ENCODE data around the gene GDPD4. TPM values are rescaled to one million over a fixed set of nuclear protein-coding genes. Genes with fewer than 3 reads are reported as not detected.

Gene GDPD4
- total and polyA plus RNA-seq, 9 of the 15 experiments (the other 6 are each of a cell fraction or from before 2014, with no cell fraction given) = 0.40 TPM; not detected in 8

GRCh38 chr11:77181799-77182541 lies 119.5 kb downstream of the GDPD4 start (continued):
- no peak for TF ChIP-seq GMEB1 (CRISPR knock-in tag; IDR thresholded peaks at IDR 0.05)
- no peak for TF ChIP-seq RBM17 (IDR thresholded peaks at IDR 0.05; ENCODE audit: borderline replicate concordance, low read depth, low read length)

GRCh38 chr11:77181226-77181625 lies 120.3 kb downstream of the GDPD4 start:
- Histone ChIP-seq H3K9me1 (ENCODE audit: control insufficient read depth, insufficient read depth, low read length) (peaks cover 2% of the 10 kb centered on the region), H3K4me3 (no peak overlapping the region), H3K9ac (ENCODE audit: insufficient read depth in 1 of 2, low read depth in 2 of 2, low read length in 2 of 2) (no peak overlapping the region), H3K36me3 (ENCODE audit: control insufficient read depth, insufficient read depth, low read length) (no peaks in the 10 kb centered on the region), H3K27ac (ENCODE audit: extremely low read depth, low read depth, low read length) (no peak overlapping the region), H3K79me2 (ENCODE audit: control insufficient read depth, insufficient read depth, low read length) (no peaks in the 10 kb centered on the region), H2AFZ (ENCODE audit: low read depth, low read length) (no peak overlapping the region), H4K20me1 (replicated peaks; ENCODE audit: control insufficient read depth, insufficient read depth, low read length) (no peaks in the 10 kb centered on the region), H3K4me1 (replicated peaks in 1 of 2; ENCODE audit: control insufficient read depth in 2 of 2, insufficient read depth in 2 of 2, low read length in 2 of 2) (no peaks in the 10 kb centered on the region), H3K27me3 (ENCODE audit: control insufficient read depth in 2 of 2, insufficient read depth in 2 of 2, low read length in 2 of 2) (peaks cover 23 to 72% of the 10 kb centered on the region in 2 experiments; a peak in 4 of 5 replicates), H3K9me3 (replicated peaks; ENCODE audit: control insufficient read depth, insufficient read depth, low read depth, low read length) (no peaks in the 10 kb centered on the region), H3K4me2 (ENCODE audit: insufficient read depth, low read length) (no peak overlapping the region)
- POLR2A ChIA-PET = no interaction called here
- no peak for ATAC-seq
- DNase-seq (ENCODE audit: extremely low read depth in 1 of 4, low spot score in 3 of 4) = no peak
- FAIRE-seq = no peak
- WGBS (ENCODE audit: insufficient coverage, low coverage, missing lambda C conversion rate) = 3% methylated on average over 11 of the region's 11 CpGs
- CTCF ChIA-PET (ENCODE audit: low intra/inter-chr PET ratio) = no interaction called here
- no TSS peak for BruUV-seq (replicated peaks)
- TF ChIP-seq PURB (CRISPR knock-in tag; IDR thresholded peaks at IDR 0.05; ENCODE audit: low read depth) = no peak
- TF ChIP-seq PKNOX1 (IDR thresholded peaks at IDR 0.05) = peak; percentile 65
- intact Hi-C loops (cut with micrococcal nuclease) (no loop called here), in situ Hi-C loops (cut with MboI) (loop anchor here (10.0 kb wide), 1 partner anchor 136 kb away; no protein-coding TSS in a partner anchor)
